Dermis blood vessel endothelial cell (primary cell): Measurements from ENCODE around the gene CRKL. TPM values are rescaled to one million over a fixed set of nuclear protein-coding genes. Genes with fewer than 3 reads are reported as not detected.

Experiments used
- DNase-seq: peaks from one replicate; pipeline ENCODE4 v3.0.0; 2010
- total RNA-seq: library from RNA; depleted of rRNA; stranded (reverse); fragments of >200 nt; gene quantifications from 2 replicates; pipeline ENCODE4 v1.2.3, GENCODE V29; 2014

Gene CRKL
- total RNA-seq, 1 donor from 2014 or later, result 50.2 TPM

DNA sequence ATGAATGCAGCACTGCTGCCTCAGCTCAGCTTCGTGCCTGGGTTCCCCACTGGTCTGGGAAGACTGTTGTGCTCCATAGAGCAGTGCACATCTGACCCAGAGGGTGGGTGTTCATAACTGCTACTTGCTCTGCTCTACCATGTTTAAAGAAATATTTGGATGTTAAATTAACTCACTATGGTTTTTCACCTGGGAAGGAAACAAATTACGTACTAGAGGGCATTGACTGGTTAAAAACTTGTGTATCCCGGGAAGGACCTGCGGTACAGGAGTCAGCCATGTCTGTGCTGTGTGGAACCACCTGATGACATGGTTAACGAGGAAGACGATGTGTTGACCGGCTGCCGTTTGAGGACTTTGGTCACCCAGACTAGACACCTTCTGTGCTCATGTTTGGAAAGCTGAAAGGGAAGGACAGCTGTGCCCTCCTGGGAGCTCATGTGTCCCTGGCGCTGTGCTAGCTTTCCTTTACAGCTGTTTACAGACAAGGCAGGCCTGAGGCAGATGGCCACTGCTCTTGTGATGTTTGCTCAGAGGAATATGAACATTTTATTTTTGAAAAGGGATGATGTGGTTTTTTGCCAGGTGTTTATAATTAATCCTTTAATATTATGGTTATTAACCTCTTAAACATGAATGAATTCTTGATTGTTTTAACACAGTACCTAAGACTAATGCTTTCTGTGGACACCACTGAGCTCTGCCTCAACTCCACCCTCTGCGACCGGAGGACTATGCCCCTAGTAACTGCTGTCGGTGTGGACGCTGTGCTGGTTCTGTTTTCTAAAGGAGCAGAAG is 35.5 kb downstream of the CRKL start:
- no peak for DNase-seq

- DNase-seq, result no peak
These were observed 36.1 kb downstream of the CRKL start for GRCh38 chr22:20953342-20953608.

GRCh38 chr22:20953668-20954500 is 36.7 kb downstream of the CRKL start:
- DNase-seq, result no peak

DNA sequence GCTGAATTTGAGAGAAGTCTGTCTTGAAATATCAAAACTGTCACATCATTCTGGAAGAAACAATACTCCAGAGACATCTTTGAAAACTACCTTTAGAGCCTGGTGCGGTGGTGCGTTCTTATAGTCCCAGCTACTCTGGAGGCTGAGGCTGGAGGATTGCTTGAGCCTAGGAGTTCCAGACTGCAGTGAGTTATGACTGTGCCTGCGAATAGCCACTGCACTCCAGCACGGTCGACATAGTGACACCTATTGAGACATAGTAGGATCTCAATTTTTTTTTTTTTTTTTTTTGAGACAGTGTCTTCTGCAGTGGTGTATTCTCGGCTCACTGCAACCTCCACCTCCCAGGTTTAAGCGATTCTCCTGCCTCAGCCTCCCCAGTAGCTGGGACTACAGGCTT is 38.3 kb downstream of the CRKL start:
- DNase-seq, result no peak

DNA sequence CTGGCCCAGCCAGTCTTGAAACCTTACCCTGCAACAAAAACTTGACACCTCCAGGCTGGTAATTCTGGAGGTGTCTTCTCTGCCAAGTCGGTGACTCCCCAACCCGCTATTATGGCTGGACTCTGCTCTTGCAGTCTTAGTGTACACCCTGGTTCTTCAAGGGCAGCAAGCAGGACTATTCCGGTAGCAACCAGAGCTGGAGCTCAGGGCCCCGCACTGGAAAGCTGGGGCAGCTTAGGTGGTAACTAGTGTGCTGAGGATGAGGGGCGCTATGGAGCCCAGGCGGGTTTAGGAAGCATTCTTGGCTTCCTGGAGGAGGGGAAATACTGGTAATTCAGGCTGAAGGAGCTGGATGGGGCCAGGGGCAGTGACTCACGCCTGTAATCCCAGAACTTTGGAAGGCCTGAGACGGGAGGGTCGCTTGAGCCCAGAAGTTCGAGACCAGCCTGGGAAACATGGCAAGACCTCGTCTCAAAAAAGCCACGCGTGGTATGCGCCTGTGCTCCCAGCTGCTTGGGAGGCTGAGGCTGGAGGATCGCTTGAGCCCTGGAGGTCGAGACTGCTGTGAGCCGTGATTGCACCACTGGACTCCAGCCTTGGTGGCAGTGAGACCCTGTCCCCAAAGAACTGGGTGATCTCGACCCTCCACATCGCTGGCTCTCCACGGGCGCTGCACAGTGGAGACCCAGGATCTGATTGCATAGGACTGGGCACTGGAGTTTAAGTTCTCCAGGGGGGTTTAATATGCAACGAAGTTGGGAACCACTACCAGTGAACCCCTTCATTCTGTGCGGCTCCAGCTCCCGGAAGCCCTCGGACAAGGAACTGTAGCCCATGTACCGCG is 39.3 kb downstream of the CRKL start:
- DNase-seq, result peak; percentile 46

- peak; percentile 23 for DNase-seq
These were observed 40.0 kb downstream of the CRKL start for GRCh38 chr22:20957102-20957682.

DNA sequence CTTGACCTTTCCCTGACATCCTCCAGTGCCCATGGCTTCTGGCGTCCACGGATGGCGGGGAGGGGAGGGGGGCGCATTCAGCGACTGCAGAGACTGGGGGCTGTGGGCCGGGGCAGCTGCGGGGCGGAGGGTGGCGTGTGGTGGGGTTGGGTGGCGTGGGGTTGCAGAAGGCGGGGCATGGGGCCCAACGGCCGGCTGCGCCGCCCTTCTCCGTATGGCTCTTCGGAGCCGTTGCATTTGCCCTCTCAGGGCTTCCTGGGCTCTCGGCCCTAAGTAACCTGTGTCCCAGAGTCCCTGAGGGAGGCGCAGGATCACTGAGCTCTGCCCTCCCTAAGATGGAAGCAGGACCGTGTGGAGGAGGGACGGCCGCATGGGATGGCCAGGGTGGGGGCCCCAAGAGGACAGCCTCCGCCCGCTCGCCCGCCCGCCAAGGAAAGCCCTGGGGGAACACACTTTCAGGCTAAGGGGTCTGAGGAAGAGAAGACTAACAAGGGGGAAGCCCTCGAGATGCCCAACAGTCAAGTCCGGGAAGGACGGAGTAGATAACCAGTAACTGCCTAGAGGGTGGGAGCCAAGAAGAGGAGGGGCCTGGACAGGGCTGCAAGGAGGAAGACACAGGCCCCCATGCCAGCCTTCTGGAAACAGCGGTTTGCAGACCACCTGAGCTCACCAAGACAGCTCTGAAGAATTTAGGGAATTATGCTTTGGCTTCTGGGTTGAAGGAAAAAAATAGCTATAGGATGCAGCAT is 40.6 kb downstream of the CRKL start:
- DNase-seq, result no peak

DNA sequence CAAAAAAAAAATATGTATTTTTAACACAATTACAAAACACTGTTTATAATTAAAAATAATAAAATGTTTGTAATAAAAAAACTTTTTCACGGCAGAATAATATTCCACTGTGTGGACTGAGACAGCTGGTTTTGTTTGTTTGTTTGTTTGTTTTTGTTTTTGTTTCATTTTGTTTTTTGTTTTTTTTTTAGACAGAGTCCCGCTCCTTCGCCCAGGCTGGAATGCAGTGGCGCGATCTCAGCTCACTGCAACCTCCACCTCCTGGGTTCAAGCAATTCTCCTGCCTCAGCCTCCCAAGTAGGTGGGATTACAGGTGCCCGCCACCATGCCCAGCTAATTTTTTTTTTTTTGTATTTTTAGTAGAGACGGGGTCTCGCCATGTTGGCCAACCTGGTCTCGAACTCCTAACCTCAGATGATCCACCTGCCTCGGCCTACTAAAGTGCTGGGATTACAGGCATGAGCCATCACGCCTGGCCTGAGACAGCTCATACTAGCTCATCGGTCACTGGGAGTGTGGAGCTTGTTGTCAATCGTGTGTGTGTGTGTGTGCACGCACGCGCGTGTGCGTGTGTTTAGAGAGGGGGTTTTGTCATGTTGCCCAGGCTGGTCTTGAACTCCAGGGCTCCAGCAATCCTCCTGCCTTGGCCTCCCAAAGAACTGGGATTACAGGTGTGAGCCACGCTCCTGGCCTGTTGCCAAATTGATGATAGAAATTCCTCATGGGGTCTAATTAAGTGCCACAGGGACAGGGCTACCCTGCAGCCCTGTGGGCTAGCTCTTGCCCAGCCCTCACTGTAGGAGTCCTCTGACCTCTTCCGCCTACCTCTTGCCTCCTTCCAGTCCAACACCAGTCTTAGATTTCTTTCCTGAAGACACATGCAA is 42.6 kb downstream of the CRKL start:
- no peak for DNase-seq

- DNase-seq, result no peak
These were observed 43.4 kb downstream of the CRKL start for GRCh38 chr22:20960609-20961008.

- no peak for DNase-seq
These were observed 45.3 kb downstream of the CRKL start for GRCh38 chr22:20962491-20962945.

GRCh38 chr22:20963201-20964052 is 46.2 kb downstream of the CRKL start:
- no peak for DNase-seq

DNA sequence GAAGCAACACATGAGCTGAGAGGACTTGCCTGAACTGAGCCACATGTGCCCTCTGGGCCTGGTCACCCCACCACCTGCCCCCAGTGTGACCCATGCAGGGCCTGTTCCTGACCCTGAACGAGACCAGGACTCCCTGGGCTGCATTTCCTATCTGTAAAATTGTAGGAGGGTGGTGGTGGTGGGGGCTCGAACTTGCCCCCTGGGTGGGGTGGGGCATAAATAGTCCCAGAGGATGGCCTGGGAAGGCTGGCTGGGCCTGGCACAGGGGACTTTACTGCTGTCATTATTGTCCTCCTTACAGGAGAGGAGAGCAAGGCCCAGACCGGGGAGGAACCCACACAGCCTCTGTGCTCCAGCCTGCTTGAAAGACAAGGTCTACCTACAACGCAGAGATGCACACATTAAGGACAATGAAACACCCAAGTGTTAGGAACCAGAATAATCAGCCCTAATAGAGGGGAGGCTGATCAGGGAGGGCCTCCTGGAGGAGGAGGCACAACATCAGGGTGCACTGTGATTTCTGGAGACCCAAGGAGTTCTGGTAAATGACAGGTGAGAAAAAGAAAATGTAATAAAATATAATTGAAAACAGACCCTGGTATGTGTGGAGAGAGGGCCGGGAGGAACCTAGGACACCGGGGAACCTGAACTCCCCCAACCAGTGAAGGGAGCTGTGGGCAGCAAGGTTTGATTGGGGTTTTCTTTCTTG is 47.0 kb downstream of the CRKL start:
- DNase-seq, result no peak

- no peak for DNase-seq
These were observed 47.5 kb downstream of the CRKL start for GRCh38 chr22:20964799-20965103.

- no peak for DNase-seq
These were observed 48.1 kb downstream of the CRKL start for GRCh38 chr22:20965104-20965887.

- DNase-seq, result no peak
These were observed 49.0 kb downstream of the CRKL start for GRCh38 chr22:20965888-20966855.

DNA sequence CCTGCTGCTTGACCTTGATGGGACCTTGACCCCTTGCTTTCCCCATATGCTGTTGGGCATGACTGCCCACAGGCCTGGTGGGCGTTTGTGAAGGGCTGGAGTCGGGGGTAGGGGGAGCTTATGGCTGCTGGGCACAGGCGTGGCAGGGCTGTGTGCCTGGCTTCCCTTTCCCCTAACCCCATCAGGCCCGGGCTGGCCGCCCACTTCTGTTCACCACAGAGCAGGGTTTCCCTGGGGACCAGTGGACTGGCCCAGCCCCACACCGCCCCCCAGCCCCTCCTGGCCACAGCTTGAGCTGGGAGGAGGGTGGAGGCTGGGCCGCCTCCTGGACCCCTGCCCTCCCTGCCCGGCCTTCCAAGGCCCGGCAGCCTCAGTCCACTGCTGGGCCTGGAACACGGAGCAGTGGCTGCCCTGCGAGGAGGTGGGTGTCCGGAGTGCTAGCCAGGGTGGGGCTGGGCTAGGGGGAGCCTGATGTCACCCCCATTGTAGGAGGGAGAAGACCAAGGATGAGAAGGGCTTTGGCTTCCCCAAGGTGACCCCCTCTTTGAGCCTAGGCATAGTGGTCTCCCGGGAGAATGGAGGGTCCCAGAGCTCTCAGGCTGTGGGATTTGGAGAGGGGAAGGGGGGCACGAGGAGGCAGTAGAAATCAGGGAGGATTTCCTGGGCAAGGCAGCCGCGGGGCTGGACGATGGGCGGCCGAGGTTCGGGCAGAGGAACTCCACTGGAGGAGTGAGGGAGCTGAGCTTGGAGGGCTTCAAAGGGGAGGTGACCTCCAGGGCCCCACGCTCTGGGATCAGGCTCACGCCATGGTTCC is 49.9 kb downstream of the CRKL start, which contains the start of gene AIFM3:
Gene AIFM3 (plus strand): TSS at position 373 of the 814 bp plus-strand sequence. CDS start 690 bp downstream, outside the sequence.
- DNase-seq, result no peak
